Testis (tissue), 3 donors: ENCODE measurements around the gene IGF1R. TPM values are rescaled to one million over a fixed set of nuclear protein-coding genes. Genes with fewer than 3 reads are reported as not detected.

Source experiments
- DNase-seq: peaks from one replicate; pipeline ENCODE4 v3.0.0-alpha.2; 2019
- H3K27ac ChIP-seq, 2 donors: fragments of 200-600 bp; sonication (generic); one replicate each; pipeline ENCODE4 v1.5.1; 2019
- H3K27me3 ChIP-seq: fragments of 200-600 bp; sonication (generic); one replicate; pipeline ENCODE4 v1.5.1; 2019
- H3K36me3 ChIP-seq: fragments of 200-600 bp; sonication (generic); one replicate; pipeline ENCODE4 v1.5.1; 2017; ENCODE audit warnings: low read depth; ENCODE audit errors: missing control alignments
- H3K4me1 ChIP-seq: fragments of 200-600 bp; sonication (generic); one replicate; pipeline ENCODE4 v1.5.1; 2019
- H3K4me3 ChIP-seq, 2 donors: fragments of 200-600 bp; sonication (generic); one replicate each; pipeline ENCODE4 v1.5.1; 2017 to 2019
- H3K9me3 ChIP-seq: fragments of 200-600 bp; sonication (generic); one replicate; pipeline ENCODE4 v1.5.1; 2017
- CTCF ChIP-seq, 3 experiments: fragments of 450-650 bp in 2 of 3; fragments of 200-600 bp in 1 of 3; sonication (generic) in 1 of 3; IDR thresholded peaks; one replicate each; pipeline ENCODE4 v1.5.1; 2016 to 2019; ENCODE audit warnings: antibody characterized with exemption in 3 of 3, mild to moderate bottlenecking in 2 of 3, moderate library complexity in 1 of 3
- POLR2A ChIP-seq: fragments of 450-650 bp; IDR thresholded peaks from one replicate; pipeline ENCODE4 v1.6.1; 2017; ENCODE audit warnings: antibody characterized with exemption, mild to moderate bottlenecking, moderate library complexity
- WGBS, 2 donors: methylation state at CpG; one replicate each; pipeline ENCODE4 v1.1.5; 2018; 5-methylcytosine and 5-hydroxymethylcytosine counted together
- intact Hi-C: fragments of 100-400 bp; cut with DNase I; formaldehyde crosslinking; loops from one replicate; pipeline ENCODE4 v1.15.1; 2023; ENCODE audit warnings: low total_unique reads
- polyA plus RNA-seq: library from polyadenylated mRNA; stranded (reverse); fragments of 350-450 nt; fragmentation: Illumina TruSeq; extraction: RNeasy Lipid Tissue Mini Kit (QIAGEN cat#74804); gene quantifications from one replicate; pipeline ENCODE4 v1.2.3, GENCODE V29; 2014; ENCODE audit warnings: low read depth, low replicate concordance; ENCODE audit not compliant: insufficient read depth
- total RNA-seq, 2 donors: library from RNA; depleted of rRNA; stranded (reverse); fragments of >200 nt; gene quantifications; one replicate each; pipeline ENCODE4 v1.2.3, GENCODE V29; 2016

Gene IGF1R
- total and polyA plus RNA-seq, 3 donors from 2014 or later, result 25.8 to 172 (median 157) TPM

- Histone ChIP-seq H3K4me1 (peaks cover 8% of the 10 kb centered on the region), H3K9me3 (no peaks in the 10 kb centered on the region), H3K36me3 (no peaks in the 10 kb centered on the region), H3K27ac (peak overlapping the region in 1 of 2 donors; percentile 58), H3K27me3 (no peaks in the 10 kb centered on the region), H3K4me3 (no peak overlapping the region)
- intact Hi-C loops, result no loop called here
- whole genome bisulfite sequencing, 2 donors, result 75 to 90% methylated on average over 4 to 9 of the region's 10 CpGs
- DNase-seq, result no peak
- TF ChIP-seq POLR2A (no peak), CTCF (IDR thresholded peaks at IDR 0.05) (no peak)
Observed at GRCh38 chr15:98923579-98923978, 275.2 kb downstream of the IGF1R start.

DNA sequence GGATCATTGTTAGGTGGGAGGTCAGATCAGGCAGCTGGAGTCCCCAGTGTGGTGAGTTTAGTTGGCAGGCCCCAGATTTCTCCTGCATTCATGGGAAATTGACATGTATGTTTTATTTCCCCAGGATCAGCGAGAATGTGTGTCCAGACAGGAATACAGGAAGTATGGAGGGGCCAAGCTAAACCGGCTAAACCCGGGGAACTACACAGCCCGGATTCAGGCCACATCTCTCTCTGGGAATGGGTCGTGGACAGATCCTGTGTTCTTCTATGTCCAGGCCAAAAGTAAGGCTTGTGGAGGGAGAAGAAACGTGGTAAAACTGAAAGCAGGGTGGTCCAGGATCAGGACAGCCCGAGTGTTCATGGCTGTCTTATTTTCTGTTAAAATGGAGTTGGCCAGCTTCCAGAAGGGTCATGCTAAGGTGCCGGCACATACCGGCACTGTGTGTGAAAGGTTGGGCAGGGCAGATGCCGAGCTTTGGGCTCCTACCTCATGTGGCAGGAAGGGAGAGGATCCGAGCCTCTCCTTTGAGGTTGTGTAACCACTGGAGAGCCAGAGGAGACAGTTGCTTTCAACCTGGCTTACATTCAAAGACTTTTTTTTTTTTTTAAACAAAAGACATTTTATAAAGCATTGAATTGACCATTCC, 276.2 kb downstream of the IGF1R start:
- Histone ChIP-seq H3K4me1 (peaks cover 8% of the 10 kb centered on the region), H3K27me3 (no peaks in the 10 kb centered on the region), H3K9me3 (no peaks in the 10 kb centered on the region), H3K36me3 (no peaks in the 10 kb centered on the region), H3K27ac (peak overlapping the region in 1 of 2 donors; percentile 36), H3K4me3 (no peak overlapping the region)
- 51 to 59% methylated on average over 11 of the region's 11 CpGs for WGBS, 2 donors
- no peak for DNase-seq
- intact Hi-C loops, result no loop called here
- TF ChIP-seq POLR2A, result no peak
- no peak for TF ChIP-seq CTCF (IDR thresholded peaks at IDR 0.05)

GRCh38 chr15:98926236-98926635, 277.9 kb downstream of the IGF1R start:
- peaks cover 8% of the 10 kb centered on the region for H3K4me1 ChIP-seq
- H3K27ac ChIP-seq, result no peak overlapping the region
- no peak for TF ChIP-seq CTCF (IDR thresholded peaks at IDR 0.05)
- no peak for TF ChIP-seq POLR2A
- WGBS, 2 donors, result 93% methylated on average over 1 of the region's 1 CpG
- H3K27me3 ChIP-seq, result no peaks in the 10 kb centered on the region
- no peak for DNase-seq
- no peaks in the 10 kb centered on the region for H3K9me3 ChIP-seq
- H3K36me3 ChIP-seq, result no peaks in the 10 kb centered on the region
- no peak overlapping the region for H3K4me3 ChIP-seq
- intact Hi-C loops, result no loop called here

DNA sequence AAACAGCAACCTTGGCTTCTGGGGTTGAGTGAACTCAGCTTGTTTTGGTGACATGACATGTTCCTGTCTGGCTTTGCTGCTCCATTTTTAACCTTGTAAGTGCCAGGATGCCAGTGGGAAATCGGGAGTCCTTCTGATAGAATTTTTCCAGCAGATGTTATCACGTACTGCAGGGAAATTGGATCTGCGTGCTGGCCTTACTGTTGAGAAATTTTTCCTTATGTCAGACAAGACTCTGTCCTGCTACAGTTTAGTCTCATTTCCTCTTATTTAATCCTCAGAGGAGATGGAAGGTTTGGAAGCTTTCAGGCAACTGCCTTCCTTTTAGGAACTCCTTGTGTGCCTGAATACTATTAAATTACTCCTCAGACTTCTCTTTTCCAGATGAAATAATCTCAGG, 278.7 kb downstream of the IGF1R start:
- Histone ChIP-seq H3K27ac (no peak overlapping the region), H3K36me3 (no peaks in the 10 kb centered on the region), H3K4me3 (no peak overlapping the region), H3K4me1 (peaks cover 8% of the 10 kb centered on the region), H3K9me3 (no peaks in the 10 kb centered on the region), H3K27me3 (no peaks in the 10 kb centered on the region)
- WGBS, 2 donors, result 33 to 48% methylated on average over 3 of the region's 3 CpGs
- intact Hi-C loops, result no loop called here
- DNase-seq, result no peak
- TF ChIP-seq CTCF (IDR thresholded peaks at IDR 0.05) (no peak), POLR2A (no peak)

GRCh38 chr15:98927996-98928395, 279.7 kb downstream of the IGF1R start:
- intact Hi-C loops, result no loop called here
- no peak for TF ChIP-seq CTCF (IDR thresholded peaks at IDR 0.05)
- no peak for TF ChIP-seq POLR2A
- Histone ChIP-seq H3K27me3 (no peaks in the 10 kb centered on the region), H3K36me3 (no peaks in the 10 kb centered on the region), H3K4me1 (peaks cover 6% of the 10 kb centered on the region), H3K27ac (no peak overlapping the region), H3K9me3 (no peaks in the 10 kb centered on the region), H3K4me3 (no peak overlapping the region)
- DNase-seq, result no peak
- 93 to 100% methylated on average over 1 to 2 of the region's 2 CpGs for WGBS, 2 donors
